Activated T-cell treated with anti-CD3 and anti-CD28 coated beads for 4 hours (primary cell): ENCODE data around the gene DCBLD1.

Experiments
- DNase-seq: peaks from one replicate; pipeline ENCODE4 v3.0.0-alpha.2; 2020

The DCBLD1 gene

DNA sequence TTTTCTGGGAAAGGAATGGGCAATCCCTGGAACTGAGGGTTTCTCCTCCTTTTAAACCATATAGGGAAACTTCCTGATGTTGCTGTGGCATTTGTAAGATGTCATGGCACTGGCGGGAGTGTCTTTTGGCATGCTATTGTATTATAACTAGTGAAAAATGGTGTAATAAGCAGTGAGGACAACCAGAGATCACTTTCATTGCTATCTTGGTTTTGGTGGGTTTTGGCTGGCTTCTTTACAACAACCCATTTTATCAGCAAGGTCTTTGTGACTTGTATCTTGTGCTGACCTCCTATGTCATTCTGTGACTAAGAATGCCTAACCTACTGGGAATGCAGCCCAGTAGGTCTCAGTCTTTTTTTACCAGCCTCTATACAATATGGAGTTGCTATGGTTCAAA lies 9.1 kb upstream of the DCBLD1 start:
- DNase-seq = no peak

DNA sequence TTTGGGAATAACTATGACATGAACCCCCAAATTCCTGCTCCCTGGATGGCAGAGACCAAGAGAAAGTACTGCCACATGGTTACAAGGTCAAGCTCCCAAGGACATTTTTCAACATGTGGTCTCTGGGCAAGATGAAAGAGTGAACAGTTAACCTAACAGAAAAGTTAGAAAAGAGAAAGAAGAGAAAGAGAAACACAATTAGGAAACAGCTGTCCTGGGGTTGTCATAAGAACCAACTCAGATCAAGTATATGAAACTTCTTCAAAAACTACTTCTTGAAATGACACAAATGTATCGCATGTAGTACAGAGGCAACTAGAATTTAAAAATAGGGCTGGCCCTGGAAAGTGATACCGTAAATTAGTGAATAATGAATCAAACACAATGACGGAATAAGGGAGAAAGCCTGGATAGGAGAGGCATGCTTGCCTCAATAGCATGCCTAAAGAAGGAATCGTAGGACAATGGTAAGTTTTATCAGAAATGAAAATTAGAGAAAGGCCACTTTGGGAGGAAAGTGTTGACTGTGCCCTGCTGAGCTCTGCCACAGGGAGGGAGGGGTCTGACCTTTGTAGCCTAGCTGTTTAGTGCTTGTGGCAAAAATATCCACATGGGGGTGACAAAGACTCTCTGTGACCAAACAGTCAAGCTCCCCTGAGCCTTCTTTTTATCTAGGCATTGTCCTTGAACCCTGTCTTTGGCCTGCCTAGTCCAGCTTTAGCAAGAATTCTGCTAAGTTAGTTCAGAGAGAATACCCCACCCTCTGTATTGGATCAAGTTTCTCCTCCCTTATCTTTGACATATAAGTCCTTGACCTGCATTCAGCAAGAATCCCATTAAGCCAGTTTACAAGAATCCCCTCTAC lies 4.3 kb upstream of the DCBLD1 start:
- DNase-seq = no peak

DNA sequence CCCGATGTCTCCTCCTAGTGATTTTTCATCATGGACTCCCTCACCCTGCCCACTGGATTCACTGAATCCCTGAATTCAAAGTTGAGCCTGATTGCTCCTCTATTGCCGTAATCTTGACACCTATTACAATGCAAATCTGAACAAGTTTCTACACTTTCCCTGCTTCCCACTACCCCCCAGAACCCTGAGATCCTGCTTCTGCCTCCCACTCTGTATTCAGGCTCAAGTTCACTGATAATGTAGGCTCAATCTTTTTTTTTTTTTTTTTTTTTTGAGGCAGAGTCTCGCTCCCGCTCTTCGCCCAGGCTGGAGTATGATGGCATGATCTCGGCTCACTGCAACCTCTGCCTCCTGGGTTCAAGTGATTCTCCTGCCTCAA lies 3.6 kb upstream of the DCBLD1 start:
- DNase-seq = no peak

DNA sequence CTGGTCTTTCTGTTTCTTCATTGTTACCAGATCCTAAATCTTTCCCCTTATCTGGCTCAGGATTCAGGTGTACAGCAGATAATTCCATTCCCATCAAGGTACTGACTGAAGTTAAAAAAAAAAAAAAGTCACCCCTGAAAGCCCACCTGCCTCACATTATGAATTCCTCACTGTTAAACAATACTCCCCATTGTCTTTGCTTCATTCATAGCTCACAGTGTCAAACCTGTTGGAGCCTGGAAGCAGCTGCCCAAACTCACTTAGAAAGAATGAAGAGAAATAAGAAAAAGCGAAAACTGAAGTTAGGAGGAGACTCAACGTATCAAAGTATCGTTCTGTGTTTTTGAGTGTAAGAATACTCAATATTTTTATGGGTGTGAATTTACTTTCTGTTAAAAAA lies 1.8 kb upstream of the DCBLD1 start:
- DNase-seq = no peak

DNA sequence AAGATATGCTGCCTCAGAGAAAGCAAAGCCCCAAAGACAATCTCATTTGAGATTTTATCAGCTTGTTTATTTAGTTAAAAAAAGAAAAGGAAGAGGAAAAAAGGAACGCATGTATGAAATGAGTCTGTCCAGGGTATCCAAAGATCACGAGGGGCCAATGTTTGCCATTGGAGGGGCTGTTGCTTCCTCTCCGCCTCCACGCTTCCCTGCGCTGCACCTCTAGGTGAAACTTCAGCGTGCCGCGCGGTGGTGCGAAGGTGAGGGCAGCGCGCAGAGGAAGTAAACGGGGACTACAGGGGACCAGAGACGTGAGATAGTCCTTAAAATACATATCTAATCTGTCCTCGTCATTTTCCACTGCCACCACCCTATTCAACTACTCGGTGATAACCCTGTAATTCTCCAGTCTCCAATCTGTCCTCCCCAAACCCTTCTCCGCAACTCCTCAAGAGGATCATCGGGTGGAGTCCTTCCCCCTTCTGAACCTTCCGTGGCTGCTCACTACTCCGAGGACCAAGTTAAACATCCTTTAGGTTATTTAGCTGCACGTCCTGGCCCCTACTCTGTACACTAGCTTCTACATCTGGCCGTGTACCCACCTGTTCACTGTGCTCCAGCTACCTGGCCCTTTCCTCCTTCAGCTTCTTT lies 1.1 kb upstream of the DCBLD1 start:
- no peak for DNase-seq

DNA sequence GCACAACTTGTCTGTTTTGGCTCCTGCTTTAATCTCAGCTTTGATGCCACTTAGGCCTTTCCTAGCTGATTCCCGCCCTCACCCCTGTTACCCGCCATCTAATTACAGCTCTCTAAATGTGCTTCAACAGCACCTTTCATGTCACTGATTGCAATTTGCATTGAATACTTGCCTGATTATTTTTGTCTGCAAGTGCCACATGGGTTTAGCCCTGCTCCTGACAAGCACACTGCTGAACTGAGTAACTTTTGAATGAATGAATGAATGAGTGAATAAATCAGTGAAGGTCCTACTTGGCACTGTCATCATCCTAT lies 591 bp upstream of the DCBLD1 start:
- DNase-seq = no peak

DNA sequence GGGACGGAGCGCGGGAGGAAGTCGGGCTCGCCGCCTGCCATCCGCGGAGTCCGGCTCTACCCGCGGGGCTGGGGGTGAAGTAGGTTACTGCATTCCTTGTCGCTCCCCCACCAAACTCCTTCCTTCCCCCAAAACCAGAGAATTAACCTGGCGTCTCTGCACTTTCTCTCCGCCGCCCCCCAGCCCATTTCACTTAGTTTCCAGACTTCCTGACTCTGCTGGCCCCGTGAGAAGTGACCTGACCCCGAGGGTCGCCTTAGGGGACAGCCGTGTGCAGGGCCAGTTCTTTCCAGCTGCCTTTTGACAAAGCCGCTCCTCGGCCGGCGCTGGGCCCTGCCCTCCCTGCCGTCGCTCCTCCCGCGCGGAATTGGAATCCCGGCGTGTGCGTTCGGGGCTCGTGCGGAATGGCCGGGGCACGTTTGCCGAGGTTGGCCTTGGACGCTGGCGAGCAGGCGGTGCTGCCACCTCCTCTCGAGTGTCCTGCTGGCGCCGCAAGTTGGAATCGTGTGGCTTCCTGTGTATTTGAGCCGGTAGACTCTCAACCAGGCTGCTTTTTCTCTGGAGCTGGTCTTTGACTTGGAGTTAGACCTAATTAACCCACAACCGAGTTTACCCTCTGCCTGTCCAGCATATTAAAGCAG lies 650 bp downstream of the DCBLD1 start:
- DNase-seq = no peak

DNA sequence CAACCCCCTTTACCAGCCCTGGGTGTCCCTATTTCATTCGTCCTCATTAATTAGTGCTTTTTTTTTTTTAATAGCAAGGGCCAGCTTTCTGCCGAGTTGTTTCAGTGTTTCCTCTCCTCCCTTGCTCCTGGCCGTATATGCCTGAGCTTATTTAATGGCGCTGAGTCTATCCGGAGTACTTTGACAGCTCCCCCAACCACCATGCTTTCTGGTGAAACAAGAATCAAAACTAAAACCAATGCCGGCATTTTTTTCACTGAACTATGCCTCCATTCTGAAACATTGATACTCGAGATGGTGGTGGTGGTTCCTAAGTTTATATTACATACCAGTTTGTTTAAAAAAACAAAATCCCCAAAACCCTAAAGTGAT lies 1.2 kb downstream of the DCBLD1 start:
- DNase-seq = no peak

DNA sequence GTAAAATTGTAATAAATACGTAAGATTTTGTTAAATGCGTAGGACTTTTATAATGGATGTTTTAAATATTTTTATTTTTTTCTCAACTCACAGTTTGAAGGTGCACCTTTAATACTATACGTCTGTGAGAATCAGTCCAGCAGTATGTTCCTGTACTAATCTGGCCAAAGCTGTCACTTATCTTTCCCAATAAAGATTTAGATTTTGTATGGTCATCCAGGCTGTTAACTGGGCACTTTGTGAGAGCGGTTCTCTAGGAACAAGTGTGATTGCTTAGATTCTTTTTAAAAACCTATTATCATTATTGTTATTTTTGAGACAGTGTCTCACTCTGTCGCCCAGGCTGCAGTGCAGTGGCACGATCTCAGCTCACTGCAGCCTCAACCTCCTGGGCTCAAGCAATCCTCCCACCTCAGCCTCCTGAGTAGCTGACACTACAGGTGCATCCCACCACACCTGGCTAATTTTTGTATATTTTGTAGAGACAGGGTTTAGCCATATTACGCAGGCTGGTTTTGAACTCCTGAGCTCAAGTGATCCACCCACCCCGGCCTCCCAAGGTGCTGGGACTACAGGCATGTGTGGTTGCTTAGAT lies 1.7 kb downstream of the DCBLD1 start:
- no peak for DNase-seq

DNA sequence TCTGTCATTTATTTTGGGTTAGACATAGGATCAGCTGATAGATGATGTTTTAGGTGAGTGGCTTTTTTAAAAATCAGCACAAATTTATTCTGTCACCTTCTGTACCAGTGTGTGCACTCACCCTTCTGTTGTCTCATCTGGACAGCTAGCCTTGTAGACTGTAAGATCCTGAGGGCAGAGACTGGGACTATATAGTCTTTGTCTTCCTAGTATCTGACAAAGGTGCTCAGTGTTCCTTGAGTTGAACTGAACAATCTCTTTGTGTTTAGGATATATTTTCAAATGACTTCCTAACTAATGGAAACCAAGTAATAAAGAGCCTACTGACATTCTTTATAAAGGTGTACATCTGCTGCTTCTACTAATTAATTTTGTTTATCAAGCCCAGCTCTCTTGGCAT lies 3.0 kb downstream of the DCBLD1 start:
- DNase-seq = no peak

DNA sequence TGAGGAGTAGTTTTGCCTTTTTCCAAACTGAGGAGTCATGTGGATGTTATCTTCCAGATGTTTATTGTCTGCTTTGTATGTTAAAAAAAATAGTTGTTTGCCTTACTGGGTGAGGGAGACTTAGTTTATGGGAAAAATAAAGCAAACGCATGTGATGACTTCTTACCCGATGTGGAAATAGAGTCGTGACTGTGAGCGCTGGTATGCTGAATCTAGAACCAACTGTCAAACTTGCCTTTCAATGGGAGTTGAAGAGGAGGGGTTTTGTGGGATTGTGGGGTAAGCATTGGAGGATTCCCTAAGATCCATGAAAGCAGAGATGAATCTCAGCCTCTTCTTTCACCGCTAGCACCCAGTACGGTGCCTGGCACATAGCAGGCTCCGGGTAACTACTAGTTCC lies 5.3 kb downstream of the DCBLD1 start:
- no peak for DNase-seq

DNA sequence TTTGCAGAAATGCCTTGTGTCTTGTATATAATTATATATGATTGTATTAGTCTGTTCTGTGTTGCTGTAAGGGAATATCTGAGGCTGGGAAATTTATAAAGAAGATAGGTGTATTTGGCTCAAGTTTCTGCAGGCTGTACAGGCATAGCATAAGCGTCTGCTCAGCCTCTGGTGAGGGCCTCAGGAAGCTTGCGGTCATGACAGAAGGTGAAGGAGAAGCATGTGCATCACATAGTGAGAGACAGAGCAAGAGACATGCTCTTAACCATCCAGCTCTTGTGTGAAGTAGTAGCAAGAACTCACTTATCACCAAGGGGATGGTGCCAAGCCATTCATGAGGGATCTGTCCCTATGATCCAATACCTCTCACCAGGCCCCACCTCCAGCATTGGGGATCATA lies 6.5 kb downstream of the DCBLD1 start:
- DNase-seq = no peak

DNA sequence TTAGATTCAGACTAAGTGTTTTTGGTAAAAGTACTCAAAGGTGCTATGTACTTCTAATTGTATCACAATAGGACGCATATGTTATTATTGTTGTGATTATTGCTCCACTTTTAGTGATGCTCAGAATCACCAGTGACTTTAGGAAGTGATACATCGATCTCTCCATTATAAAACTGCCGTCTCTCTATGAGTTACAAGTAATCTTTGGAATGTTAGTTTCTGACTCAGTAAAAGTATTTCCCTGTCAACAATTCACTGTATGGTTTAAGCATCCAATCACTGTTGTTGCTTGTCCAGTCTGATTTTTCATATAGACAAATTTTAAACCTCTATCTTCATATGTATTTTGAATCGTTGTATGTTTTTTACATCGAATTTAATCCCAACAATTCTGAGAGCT lies 9.4 kb downstream of the DCBLD1 start:
- no peak for DNase-seq

DNA sequence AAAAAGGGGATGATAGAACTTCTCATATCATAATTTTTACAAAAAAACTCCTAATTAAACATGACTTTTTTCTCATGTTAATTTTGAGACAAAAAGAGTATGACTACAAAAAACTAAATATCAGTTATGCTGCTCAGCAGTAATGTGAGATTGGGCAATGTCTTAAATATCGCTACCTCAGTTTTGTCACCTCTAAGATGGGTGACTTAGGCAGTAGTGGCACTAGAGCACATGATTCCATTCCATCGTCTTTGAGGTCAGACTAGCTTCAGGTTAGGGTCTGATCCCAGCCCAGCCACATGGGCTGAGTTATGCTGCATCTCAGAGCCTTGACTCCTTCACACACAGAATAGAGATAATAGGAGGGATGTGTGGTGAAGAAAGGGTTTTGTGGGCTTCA lies 11.0 kb downstream of the DCBLD1 start:
- DNase-seq = no peak

DNA sequence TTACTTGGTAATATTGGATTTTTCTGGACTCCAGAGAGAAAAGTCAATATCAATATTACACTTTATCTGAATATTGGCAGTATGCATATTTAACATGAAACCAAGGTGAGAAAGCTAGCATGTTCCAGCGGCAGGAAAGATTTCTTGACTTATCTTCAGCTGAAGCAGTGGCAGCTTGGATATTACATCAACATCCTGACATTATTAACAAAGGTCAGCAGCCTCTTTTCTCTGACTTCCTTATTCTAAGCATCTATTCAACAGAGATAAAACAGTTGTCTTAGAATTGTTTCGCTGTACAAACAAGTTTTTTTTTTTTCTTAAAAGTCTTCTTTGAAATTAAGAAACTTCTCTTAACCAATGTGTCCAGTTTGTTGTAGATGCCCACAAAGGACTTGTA lies 11.8 kb downstream of the DCBLD1 start:
- no peak for DNase-seq

DNA sequence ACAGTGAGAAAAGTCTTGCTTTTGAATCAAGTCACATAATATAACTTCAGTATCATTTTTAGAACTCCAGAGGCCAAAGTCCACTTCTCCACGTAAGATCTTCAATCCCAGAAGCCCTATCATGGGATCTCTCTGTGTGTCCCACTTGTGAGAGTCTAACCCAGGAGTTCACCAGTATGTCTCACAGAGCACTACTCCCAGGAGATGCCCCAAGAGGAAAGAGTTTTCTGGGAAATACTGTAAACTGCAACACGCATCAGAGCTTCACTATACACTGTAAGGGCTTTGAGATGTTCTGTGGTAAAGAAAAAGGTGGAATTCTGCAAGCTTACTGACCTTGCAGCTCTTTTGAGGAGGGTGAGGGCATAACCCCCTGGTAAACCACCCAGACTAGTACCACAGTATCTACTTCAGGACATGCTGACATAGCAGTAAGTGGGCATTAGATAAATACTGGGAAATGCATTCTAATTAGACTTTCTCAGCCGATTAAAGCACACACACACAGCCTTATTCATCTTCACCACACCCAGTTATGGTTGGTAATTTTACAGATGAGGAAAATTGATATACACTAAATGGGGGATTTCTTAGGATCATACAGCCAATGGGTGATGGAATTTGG lies 12.3 kb downstream of the DCBLD1 start:
- no peak for DNase-seq

DNA sequence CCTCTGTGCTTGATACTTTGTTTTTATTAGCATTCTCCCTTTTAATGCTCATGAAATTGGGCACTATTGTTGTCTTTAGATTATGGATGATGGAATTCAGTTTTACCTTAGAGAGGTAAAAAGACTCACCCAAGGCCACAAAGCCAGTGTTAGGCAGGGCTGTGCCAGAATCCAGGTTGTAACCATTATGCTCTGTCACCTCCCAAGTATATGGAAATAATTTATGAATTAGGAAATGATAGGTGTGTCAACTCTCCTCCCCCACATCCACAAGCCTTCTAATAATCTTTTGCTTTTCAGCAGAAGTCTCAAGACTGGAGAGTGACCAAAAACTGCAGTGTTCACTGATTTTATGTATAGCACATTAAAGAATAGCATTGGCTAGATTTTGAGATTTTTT lies 13.0 kb downstream of the DCBLD1 start:
- DNase-seq = no peak

DNA sequence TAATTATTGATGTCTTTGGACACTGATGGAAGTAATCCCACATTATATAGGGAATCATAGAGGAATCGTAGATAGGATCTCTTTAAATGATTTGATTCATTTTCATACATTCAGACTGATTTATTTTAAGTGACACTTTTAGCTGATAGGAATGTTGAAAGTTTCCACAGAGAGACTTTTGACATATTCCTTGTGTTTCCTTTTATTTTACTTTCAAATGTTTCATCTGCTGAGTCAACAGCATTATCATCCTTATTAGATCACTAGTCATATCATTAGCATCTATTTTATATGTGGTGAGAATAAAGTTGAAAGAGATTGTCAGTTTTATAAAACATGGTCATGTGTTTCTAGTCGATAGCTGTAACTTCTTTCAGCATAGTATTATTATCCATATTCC lies 13.4 kb downstream of the DCBLD1 start:
- no peak for DNase-seq

DNA sequence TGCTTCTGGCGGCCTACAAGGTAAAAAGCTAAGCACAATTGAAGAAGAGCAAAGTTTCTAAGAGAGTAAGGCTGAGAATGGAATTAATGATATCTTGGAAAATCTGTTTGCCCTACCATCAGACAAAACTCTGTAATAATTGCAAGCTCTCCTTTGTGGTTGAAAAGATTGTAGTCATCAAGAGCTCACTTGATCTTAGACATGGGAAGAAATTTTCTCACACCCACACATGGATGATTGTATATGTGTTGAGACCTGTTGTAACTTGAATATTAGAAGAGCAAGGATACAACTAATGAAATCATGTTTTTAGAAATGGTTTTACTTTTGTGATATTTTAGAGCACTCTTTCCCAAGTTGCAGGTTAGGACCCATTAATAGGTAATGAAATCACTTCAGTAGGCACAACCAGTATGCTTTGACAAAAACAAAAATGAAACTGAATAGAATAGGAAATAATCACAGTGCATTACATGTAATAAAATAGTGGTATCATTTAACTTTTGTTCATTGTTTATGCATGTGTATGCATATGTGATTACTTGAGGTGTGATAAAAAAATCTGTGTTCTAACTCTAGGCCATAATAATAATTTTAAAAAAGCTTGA lies 14.0 kb downstream of the DCBLD1 start:
- DNase-seq = no peak

DNA sequence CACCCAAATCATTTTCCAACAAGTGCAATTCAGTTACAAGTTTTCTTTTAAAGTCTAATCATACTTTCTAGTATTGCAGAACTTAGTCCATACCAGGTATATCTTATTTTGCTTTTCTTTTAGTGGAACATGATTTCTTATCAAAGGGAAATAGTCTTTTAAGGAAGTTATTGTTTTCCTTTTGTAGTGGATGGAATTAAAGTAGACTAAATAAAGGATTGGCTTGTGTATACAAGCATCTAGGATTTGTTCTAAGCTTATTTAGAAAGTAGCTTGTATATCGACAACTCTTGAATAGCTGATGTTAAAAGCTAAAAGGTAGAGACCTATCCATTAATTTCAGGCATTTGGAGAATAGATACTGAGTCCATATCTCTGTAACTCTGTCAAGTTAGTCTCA lies 14.8 kb downstream of the DCBLD1 start:
- no peak for DNase-seq

DNA sequence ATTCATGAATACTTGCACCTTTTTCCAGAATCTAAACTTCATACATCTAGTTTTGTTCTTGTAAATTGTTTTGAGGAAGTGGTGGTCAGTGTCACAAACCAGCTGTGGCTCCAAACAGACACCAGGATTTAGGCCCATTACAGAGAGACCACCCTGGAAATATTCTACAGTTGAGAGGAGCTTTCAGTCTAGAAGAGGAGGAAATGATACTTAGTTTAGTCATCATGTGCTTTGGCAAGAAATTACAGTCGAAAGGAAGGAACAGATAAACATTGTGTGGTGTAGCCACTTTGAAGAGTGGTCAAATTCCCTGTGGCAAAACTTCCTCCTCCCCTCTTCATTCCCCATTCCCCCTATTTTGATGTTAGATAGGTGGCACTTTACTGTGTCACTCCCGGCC lies 15.7 kb downstream of the DCBLD1 start:
- no peak for DNase-seq

DNA sequence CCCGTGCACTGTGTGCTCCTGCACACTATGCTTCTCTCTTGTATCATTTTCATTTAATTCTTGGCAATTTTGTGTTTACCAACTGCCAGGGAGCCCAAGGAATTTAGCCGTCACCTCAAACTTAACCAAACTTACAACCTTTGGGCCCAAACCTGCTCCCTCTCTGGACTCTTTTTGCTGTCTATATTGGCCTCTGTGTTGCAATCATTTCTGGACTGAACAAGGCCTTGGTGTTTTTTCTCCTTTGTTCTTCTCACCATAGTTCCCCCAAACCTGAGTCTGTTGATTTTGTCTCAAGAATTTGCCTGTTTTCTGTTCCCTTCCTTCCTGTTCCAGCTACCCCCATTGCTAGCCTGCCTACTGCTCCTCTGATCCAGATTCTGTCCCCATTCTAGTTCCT lies 19.2 kb downstream of the DCBLD1 start:
- no peak for DNase-seq

DNA sequence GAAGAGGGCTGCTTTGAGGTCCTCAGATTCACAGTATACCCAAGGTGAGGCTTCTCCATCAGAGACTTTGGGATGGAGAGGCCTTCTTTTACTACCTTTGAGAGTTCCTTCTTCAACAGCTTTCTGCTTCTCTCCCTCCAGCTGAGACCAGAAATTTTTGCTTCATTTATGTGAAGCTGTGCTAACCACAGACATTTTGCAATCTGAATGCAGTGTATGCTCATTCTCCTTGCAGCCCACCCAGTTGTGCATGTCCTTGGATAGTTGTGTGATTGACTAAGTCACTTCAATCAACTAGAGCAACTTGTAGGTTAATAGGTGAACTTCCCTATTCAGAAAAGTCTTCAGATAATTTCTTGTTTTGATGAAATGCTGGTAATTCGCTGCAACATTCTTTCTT lies 20.1 kb downstream of the DCBLD1 start:
- no peak for DNase-seq
